ENCODE measurements around the gene PAIP2B. TPM values are rescaled to one million over a fixed set of nuclear protein-coding genes. Genes with fewer than 3 reads are reported as not detected.

The PAIP2B gene
- total RNA-seq, 1 experiment from 2014 or later, result 0.03 TPM

- H3K27me3 ChIP-seq, result no peaks in the 10 kb centered on the region
- no peak for DNase-seq
- no peaks in the 10 kb centered on the region for H3K9me3 ChIP-seq
- no peak overlapping the region for H3K4me3 ChIP-seq
- peaks cover 60% of the 10 kb centered on the region for H3K36me3 ChIP-seq
Measured at GRCh38 chr2:71133603-71134002, 93.3 kb downstream of the PAIP2B start.

Other genes starting within 250 kb of the PAIP2B start
- gene ANKRD53, start 248.5 kb downstream of the PAIP2B start, total RNA-seq (2014; rRNA removed; shearing (Covaris generic); ENCODE audit: low replicate concordance), result not detected in 2 replicates
- 39.8 and 78.4 TPM in 2 replicates for gene TEX261, start 232.2 kb downstream of the PAIP2B start, total RNA-seq (2014; rRNA removed; shearing (Covaris generic); ENCODE audit: low replicate concordance)
- 46.8 and 82.8 TPM in 2 replicates for gene NAGK, start 158.5 kb downstream of the PAIP2B start, total RNA-seq (2014; rRNA removed; shearing (Covaris generic); ENCODE audit: low replicate concordance)
- 13.0 and 23.9 TPM in 2 replicates for gene MCEE, start 96.9 kb downstream of the PAIP2B start, total RNA-seq (2014; rRNA removed; shearing (Covaris generic); ENCODE audit: low replicate concordance)
- gene MPHOSPH10, start 96.5 kb downstream of the PAIP2B start, total RNA-seq (2014; rRNA removed; shearing (Covaris generic); ENCODE audit: low replicate concordance), result 12.5 and 44.0 TPM in 2 replicates
- 40.0 and 48.4 TPM in 2 replicates for gene ZNF638, start 104.7 kb upstream of the PAIP2B start, total RNA-seq (2014; rRNA removed; shearing (Covaris generic); ENCODE audit: low replicate concordance)
- gene DYSF, start 226.5 kb upstream of the PAIP2B start, total RNA-seq (2014; rRNA removed; shearing (Covaris generic); ENCODE audit: low replicate concordance), result 1.1 and 1.4 TPM in 2 replicates